ENCODE data around the gene EBLN2. TPM values are rescaled to one million over a fixed set of nuclear protein-coding genes. Genes with fewer than 3 reads are reported as not detected.

EBLN2 gene
- total RNA-seq, 1 donor from 2014 or later: 15.3 TPM

DNA sequence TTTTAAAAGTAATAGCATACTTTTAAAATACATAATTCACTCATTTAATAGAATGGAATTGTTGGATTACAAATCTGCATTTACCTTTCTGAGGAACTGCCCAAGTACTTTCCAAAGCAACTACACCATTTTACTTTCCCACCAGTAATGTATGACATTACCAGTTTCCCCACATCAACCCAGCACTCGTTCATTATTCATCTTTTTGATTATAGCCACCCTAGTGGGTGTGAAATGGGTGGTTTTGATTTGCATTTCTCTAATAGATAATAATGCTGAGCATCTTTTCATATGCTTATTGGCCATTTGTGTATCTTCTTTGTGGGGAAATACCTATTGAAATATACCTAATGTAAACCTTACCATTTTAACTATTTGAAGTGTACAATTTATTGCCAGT lies 18.0 kb upstream of the EBLN2 start:
- H3F3A ChIP-seq (ENCODE audit: low read depth): peaks cover 9% of the 10 kb centered on the region
- no peaks in the 10 kb centered on the region for H3K27me3 Mint-ChIP-seq (ENCODE audit: insufficient read depth, low read depth)
- peaks cover 3% of the 10 kb centered on the region for H3K9me3 Mint-ChIP-seq
- H3K36me3 Mint-ChIP-seq: peaks cover 20% of the 10 kb centered on the region
- no peak overlapping the region for H3K9ac ChIP-seq
- H3K4me1 ChIP-seq: no peaks in the 10 kb centered on the region
- H3K9me3 ChIP-seq (ENCODE audit: low read depth): no peaks in the 10 kb centered on the region
- no peak overlapping the region for H3K4me2 ChIP-seq
- TF ChIP-seq, protein P1, sequence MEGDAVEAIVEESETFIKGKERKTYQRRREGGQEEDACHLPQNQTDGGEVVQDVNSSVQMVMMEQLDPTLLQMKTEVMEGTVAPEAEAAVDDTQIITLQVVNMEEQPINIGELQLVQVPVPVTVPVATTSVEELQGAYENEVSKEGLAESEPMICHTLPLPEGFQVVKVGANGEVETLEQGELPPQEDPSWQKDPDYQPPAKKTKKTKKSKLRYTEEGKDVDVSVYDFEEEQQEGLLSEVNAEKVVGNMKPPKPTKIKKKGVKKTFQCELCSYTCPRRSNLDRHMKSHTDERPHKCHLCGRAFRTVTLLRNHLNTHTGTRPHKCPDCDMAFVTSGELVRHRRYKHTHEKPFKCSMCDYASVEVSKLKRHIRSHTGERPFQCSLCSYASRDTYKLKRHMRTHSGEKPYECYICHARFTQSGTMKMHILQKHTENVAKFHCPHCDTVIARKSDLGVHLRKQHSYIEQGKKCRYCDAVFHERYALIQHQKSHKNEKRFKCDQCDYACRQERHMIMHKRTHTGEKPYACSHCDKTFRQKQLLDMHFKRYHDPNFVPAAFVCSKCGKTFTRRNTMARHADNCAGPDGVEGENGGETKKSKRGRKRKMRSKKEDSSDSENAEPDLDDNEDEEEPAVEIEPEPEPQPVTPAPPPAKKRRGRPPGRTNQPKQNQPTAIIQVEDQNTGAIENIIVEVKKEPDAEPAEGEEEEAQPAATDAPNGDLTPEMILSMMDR (IDR thresholded peaks at IDR 0.05): no peak
- TF ChIP-seq EZH2 (IDR thresholded peaks at IDR 0.05): no peak
- no peak for TF ChIP-seq EZH2phosphoT487 (IDR thresholded peaks at IDR 0.05)
- H3K27ac ChIP-seq: no peak overlapping the region
- H3K4me3 Mint-ChIP-seq: no peak overlapping the region
- no peaks in the 10 kb centered on the region for H3K4me1 Mint-ChIP-seq
- no peak overlapping the region for H3K27ac Mint-ChIP-seq
- no peak for DNase-seq (ENCODE audit: low spot score)
- no peak overlapping the region for H3K4me3 ChIP-seq
- no peak overlapping the region for H2AFZ ChIP-seq (replicated peaks)
- H3K36me3 ChIP-seq: no peaks in the 10 kb centered on the region
- H3K79me2 ChIP-seq (ENCODE audit: low read depth): no peaks in the 10 kb centered on the region
- H4K20me1 ChIP-seq (ENCODE audit: low read depth): peaks cover 100% of the 10 kb centered on the region
- H3K27me3 ChIP-seq: no peaks in the 10 kb centered on the region

DNA sequence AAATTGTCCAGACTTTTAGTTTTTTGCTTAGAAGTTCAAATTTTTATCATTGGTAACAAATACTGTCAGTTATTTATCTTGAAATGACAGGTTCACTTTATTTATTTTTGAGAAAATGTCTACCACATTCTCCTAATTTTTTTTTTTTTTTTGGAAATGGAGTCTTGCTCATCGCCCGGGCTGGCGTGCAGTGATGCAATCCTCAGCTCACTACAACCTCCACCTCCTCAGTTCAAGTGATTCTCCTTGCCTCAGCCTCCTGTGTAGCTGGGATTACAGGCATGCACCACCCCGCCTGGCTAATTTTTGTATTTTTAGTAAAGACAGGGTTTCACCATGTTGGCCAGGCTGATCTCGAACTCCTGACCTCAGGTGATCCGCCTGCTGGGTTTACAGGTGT lies 16.1 kb upstream of the EBLN2 start:
- Histone ChIP-seq H3K9ac (no peak overlapping the region), H3K79me2 (ENCODE audit: low read depth) (no peaks in the 10 kb centered on the region), H3K27me3 (no peaks in the 10 kb centered on the region), H3K9me3 (ENCODE audit: low read depth) (no peaks in the 10 kb centered on the region), H3K36me3 (no peaks in the 10 kb centered on the region), H3K4me2 (no peak overlapping the region), H3F3A (ENCODE audit: low read depth) (peaks cover 11% of the 10 kb centered on the region), H3K4me3 (no peak overlapping the region), H4K20me1 (ENCODE audit: low read depth) (peaks cover 100% of the 10 kb centered on the region), H3K27ac (no peak overlapping the region), H3K4me1 (no peaks in the 10 kb centered on the region), H2AFZ (replicated peaks) (no peak overlapping the region)
- Mint-ChIP-seq H3K4me3 (no peak overlapping the region), H3K27ac (no peak overlapping the region), H3K36me3 (peaks cover 24% of the 10 kb centered on the region), H3K4me1 (no peaks in the 10 kb centered on the region), H3K27me3 (ENCODE audit: insufficient read depth, low read depth) (no peaks in the 10 kb centered on the region), H3K9me3 (peaks cover 3% of the 10 kb centered on the region)
- no peak for DNase-seq (ENCODE audit: low spot score)
- TF ChIP-seq EZH2 (IDR thresholded peaks at IDR 0.05) (no peak), EZH2phosphoT487 (IDR thresholded peaks at IDR 0.05) (no peak)
- TF ChIP-seq, protein P1 (IDR thresholded peaks at IDR 0.05): no peak

DNA sequence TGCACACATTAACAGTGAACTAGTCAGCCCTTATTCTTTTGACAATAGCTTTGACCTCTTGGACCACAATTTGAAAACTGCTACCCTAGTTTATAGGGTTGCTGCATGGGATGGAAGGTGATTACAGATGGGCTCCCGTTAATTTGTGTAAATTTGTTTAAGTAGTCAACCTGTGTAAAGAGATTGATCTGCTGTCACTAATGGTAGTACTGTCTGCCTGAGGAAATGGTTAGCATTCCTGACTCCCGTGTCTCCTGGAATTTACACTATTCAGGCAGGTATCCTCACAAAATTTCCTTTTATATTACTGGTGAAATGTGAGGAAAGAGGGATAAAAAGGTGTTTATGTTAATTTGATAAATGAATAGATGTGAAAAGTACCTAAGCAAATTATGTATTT lies 15.3 kb upstream of the EBLN2 start:
- Histone ChIP-seq H3K9me3 (ENCODE audit: low read depth) (no peaks in the 10 kb centered on the region), H3K27me3 (no peaks in the 10 kb centered on the region), H3K4me2 (no peak overlapping the region), H3F3A (ENCODE audit: low read depth) (peaks cover 15% of the 10 kb centered on the region), H3K27ac (no peak overlapping the region), H3K36me3 (no peaks in the 10 kb centered on the region), H3K4me3 (no peak overlapping the region), H2AFZ (replicated peaks) (no peak overlapping the region), H3K9ac (no peak overlapping the region), H4K20me1 (ENCODE audit: low read depth) (peaks cover 100% of the 10 kb centered on the region), H3K4me1 (no peaks in the 10 kb centered on the region), H3K79me2 (ENCODE audit: low read depth) (no peaks in the 10 kb centered on the region)
- no peak overlapping the region for H3K27ac Mint-ChIP-seq
- H3K9me3 Mint-ChIP-seq: peaks cover 3% of the 10 kb centered on the region
- no peak for TF ChIP-seq EZH2 (IDR thresholded peaks at IDR 0.05)
- TF ChIP-seq, protein P1 (IDR thresholded peaks at IDR 0.05): no peak
- no peak for TF ChIP-seq EZH2phosphoT487 (IDR thresholded peaks at IDR 0.05)
- H3K4me1 Mint-ChIP-seq: no peaks in the 10 kb centered on the region
- no peaks in the 10 kb centered on the region for H3K27me3 Mint-ChIP-seq (ENCODE audit: insufficient read depth, low read depth)
- no peak overlapping the region for H3K4me3 Mint-ChIP-seq
- H3K36me3 Mint-ChIP-seq: peaks cover 26% of the 10 kb centered on the region
- no peak for DNase-seq (ENCODE audit: low spot score)

Data from neural progenitor cell (in vitro differentiated cells).